Fibroblast of lung (primary cell): Measurements from ENCODE around the gene BGN. TPM values are rescaled to one million over a fixed set of nuclear protein-coding genes. Genes with fewer than 3 reads are reported as not detected.

Source experiments
- DNase-seq, 2 donors: peaks; one replicate each; pipeline versions ENCODE4 v3.0.0 to v3.0.0-alpha.2; 2010; ENCODE audit warnings: low read depth in 2 of 2
- H2AFZ ChIP-seq: 2 replicates; pipeline ENCODE4 v1.5.1; 2012; ENCODE audit warnings: low read length, control low read depth, inconsistent platforms
- H3K27ac ChIP-seq: 2 replicates; pipeline ENCODE4 v1.5.1; 2011; ENCODE audit warnings: low read length, control low read depth; ENCODE audit not compliant: insufficient read depth
- H3K27me3 ChIP-seq: 2 replicates; pipeline ENCODE4 v1.5.1; 2011; ENCODE audit warnings: mild to moderate bottlenecking, low read length; ENCODE audit not compliant: control insufficient read depth, insufficient read depth
- H3K36me3 ChIP-seq: 2 replicates; pipeline ENCODE4 v1.5.1; 2011; ENCODE audit warnings: low read length; ENCODE audit not compliant: control insufficient read depth, insufficient read depth
- H3K4me1 ChIP-seq: 2 replicates; pipeline ENCODE4 v1.5.1; 2011; ENCODE audit warnings: low read length; ENCODE audit not compliant: control insufficient read depth, insufficient read depth; ENCODE audit errors: extremely low read depth
- H3K4me2 ChIP-seq: 2 replicates; pipeline ENCODE4 v1.5.1; 2011; ENCODE audit warnings: low read length, control low read depth; ENCODE audit not compliant: insufficient read depth; ENCODE audit errors: extremely low read depth
- H3K4me3 ChIP-seq, 4 experiments: fragments of 200-600 bp in 1 of 4; sonication (generic) in 1 of 4; replicated peaks in 1 of 4; 2 replicates each; pipeline ENCODE4 v1.5.1; 2011 to 2016; ENCODE audit warnings: low read length in 4 of 4, low read depth in 3 of 4, mild to moderate bottlenecking in 3 of 4, control low read depth in 2 of 4, inconsistent platforms in 1 of 4, mixed read lengths in 1 of 4; ENCODE audit not compliant: insufficient read depth in 1 of 4; ENCODE audit errors: control extremely low read depth in 1 of 4
- H3K79me2 ChIP-seq: 2 replicates; pipeline ENCODE4 v1.5.1; 2012; ENCODE audit warnings: mild to moderate bottlenecking, low read length, inconsistent platforms; ENCODE audit not compliant: control insufficient read depth, insufficient read depth
- H3K9ac ChIP-seq: 2 replicates; pipeline ENCODE4 v1.5.1; 2011; ENCODE audit warnings: mild to moderate bottlenecking, low read length, control low read depth; ENCODE audit not compliant: insufficient read depth
- H3K9me3 ChIP-seq: 2 replicates; pipeline ENCODE4 v1.5.1; 2012; ENCODE audit warnings: low read depth, low read length; ENCODE audit not compliant: control insufficient read depth, insufficient read depth
- H4K20me1 ChIP-seq: 2 replicates; pipeline ENCODE4 v1.5.1; 2011; ENCODE audit warnings: low read length; ENCODE audit not compliant: control insufficient read depth, insufficient read depth; ENCODE audit errors: extremely low read depth
- EZH2 ChIP-seq: IDR thresholded peaks from 2 replicates; pipeline ENCODE4 v1.5.1; 2012; ENCODE audit warnings: low read length, control low read depth, mild to moderate bottlenecking; ENCODE audit errors: missing control alignments
- polyA plus RNA-seq, 2 donors: library from polyadenylated mRNA; depleted of rRNA in 1 of 2; stranded (reverse) in 1 of 2; unstranded in 1 of 2; fragments of >200 nt; gene quantifications; 2 replicates each; pipeline ENCODE4 v1.2.1, GENCODE V29; 2011 to 2012; ENCODE audit warnings: missing spikeins in 1 of 2
- total RNA-seq: library from RNA; depleted of rRNA; stranded (reverse); fragments of >200 nt; gene quantifications from 2 replicates; pipeline ENCODE4 v1.2.1, GENCODE V29; 2014
- TF ChIP-seq, protein P1 (sequence below), 2 donors: IDR thresholded peaks in 1 of 2; conservative IDR thresholded peaks in 1 of 2; 1 replicate in 1 of 2; 2 replicates in 1 of 2; pipeline ENCODE4 v1.5.1; 2011 to 2012; ENCODE audit warnings: low read length in 2 of 2, control low read depth in 1 of 2, inconsistent platforms in 1 of 2, low read depth in 1 of 2, mild to moderate bottlenecking in 1 of 2

BGN gene
- total and polyA plus RNA-seq, 2 donors (not counting 1 experiment from before 2014, with no cell fraction given), result 10.1 to 61.7 TPM

DNA sequence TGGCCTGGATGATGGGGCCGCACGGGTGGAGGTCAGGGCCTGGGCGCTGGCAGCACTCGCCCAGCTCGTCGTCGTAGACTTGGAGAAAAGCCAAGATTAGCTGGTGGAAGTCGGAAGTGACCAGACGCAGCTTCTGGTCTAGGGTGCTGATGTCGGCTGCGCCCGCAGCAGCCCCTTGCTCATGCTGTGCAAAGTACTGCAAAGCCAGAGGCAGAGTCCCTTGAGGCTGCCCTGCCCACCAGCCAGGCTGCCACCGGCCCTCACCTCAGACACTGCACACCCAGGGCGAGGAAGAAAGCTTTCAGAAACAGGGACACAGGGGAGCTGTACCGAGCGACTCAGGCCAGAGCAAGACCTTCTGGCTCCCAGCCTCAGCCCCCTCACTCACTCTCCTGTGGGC lies 39.2 kb upstream of the BGN start:
- no peak overlapping the region for H3K9ac ChIP-seq
- no peak for DNase-seq
- H3K4me2 ChIP-seq, result no peak overlapping the region
- H4K20me1 ChIP-seq, result no peaks in the 10 kb centered on the region
- no peaks in the 10 kb centered on the region for H3K4me1 ChIP-seq
- no peak for TF ChIP-seq EZH2
- TF ChIP-seq, protein P1, sequence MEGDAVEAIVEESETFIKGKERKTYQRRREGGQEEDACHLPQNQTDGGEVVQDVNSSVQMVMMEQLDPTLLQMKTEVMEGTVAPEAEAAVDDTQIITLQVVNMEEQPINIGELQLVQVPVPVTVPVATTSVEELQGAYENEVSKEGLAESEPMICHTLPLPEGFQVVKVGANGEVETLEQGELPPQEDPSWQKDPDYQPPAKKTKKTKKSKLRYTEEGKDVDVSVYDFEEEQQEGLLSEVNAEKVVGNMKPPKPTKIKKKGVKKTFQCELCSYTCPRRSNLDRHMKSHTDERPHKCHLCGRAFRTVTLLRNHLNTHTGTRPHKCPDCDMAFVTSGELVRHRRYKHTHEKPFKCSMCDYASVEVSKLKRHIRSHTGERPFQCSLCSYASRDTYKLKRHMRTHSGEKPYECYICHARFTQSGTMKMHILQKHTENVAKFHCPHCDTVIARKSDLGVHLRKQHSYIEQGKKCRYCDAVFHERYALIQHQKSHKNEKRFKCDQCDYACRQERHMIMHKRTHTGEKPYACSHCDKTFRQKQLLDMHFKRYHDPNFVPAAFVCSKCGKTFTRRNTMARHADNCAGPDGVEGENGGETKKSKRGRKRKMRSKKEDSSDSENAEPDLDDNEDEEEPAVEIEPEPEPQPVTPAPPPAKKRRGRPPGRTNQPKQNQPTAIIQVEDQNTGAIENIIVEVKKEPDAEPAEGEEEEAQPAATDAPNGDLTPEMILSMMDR (conservative IDR thresholded peaks at IDR 0.05 in 1 of 2, IDR thresholded peaks at IDR 0.05 in 1 of 2; ENCODE audit: low read depth in 1 of 2, low read length in 2 of 2), result no peak
- no peak overlapping the region for H2AFZ ChIP-seq
- H3K36me3 ChIP-seq, result no peaks in the 10 kb centered on the region
- H3K4me3 ChIP-seq, result no peak overlapping the region
- H3K9me3 ChIP-seq, result no peaks in the 10 kb centered on the region
- no peaks in the 10 kb centered on the region for H3K27me3 ChIP-seq
- H3K79me2 ChIP-seq, result no peaks in the 10 kb centered on the region
- H3K27ac ChIP-seq, result no peak overlapping the region

DNA sequence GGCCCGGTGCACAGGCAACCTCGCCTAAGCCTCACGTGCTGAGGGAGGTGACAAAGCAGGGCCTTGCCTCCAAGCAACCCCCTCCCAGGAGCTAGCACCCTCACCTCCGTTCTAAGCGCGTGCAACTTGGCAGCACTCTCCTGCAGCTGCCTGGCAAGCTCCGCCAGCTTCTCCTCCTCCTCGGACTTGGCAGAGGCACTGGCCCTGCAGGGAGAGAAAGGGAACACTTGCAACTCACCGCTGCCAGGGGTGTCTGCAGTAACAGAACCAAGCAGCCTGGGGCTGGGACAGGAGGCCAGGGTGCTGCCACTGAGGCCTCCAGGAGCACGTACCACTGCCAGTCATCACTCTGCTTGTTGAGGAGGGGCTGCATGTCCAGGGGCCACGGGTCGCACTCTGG lies 38.6 kb upstream of the BGN start:
- no peak overlapping the region for H3K4me3 ChIP-seq
- DNase-seq, result no peak
- H2AFZ ChIP-seq, result no peak overlapping the region
- H3K27me3 ChIP-seq, result no peaks in the 10 kb centered on the region
- no peaks in the 10 kb centered on the region for H4K20me1 ChIP-seq
- no peak overlapping the region for H3K9ac ChIP-seq
- no peaks in the 10 kb centered on the region for H3K4me1 ChIP-seq
- H3K36me3 ChIP-seq, result no peaks in the 10 kb centered on the region
- no peaks in the 10 kb centered on the region for H3K79me2 ChIP-seq
- H3K9me3 ChIP-seq, result no peaks in the 10 kb centered on the region
- TF ChIP-seq, protein P1 (conservative IDR thresholded peaks at IDR 0.05 in 1 of 2, IDR thresholded peaks at IDR 0.05 in 1 of 2; ENCODE audit: low read depth in 1 of 2, low read length in 2 of 2), result no peak
- TF ChIP-seq EZH2, result no peak
- no peak overlapping the region for H3K4me2 ChIP-seq
- H3K27ac ChIP-seq, result no peak overlapping the region

DNA sequence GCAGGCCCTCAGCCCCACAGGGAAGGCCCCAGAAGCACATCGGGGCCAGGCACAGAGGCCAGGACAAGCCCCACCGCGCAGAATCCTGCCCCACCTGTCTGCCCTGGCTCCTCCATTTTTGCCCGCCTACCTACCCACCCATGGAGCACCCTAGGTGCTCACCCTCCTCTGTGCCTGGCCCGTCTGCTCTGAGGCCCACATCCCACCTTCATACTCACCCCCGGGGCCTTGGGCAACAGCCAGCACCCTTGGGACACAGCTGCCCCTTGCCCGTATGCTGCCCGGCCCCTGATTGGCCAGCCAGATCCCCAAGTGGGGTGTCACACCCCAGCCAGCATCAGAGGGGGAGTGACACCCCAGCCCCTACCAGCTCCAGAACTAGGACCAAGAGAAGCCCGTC lies 38.1 kb upstream of the BGN start:
- Histone ChIP-seq H3K79me2 (no peaks in the 10 kb centered on the region), H3K27me3 (no peaks in the 10 kb centered on the region), H3K4me3 (no peak overlapping the region), H2AFZ (no peak overlapping the region), H3K27ac (no peak overlapping the region), H3K4me1 (no peaks in the 10 kb centered on the region), H3K9me3 (no peaks in the 10 kb centered on the region), H3K4me2 (no peak overlapping the region), H4K20me1 (no peaks in the 10 kb centered on the region), H3K36me3 (no peaks in the 10 kb centered on the region), H3K9ac (no peak overlapping the region)
- DNase-seq, result no peak
- no peak for TF ChIP-seq EZH2
- TF ChIP-seq, protein P1 (conservative IDR thresholded peaks at IDR 0.05 in 1 of 2, IDR thresholded peaks at IDR 0.05 in 1 of 2; ENCODE audit: low read depth in 1 of 2, low read length in 2 of 2), result no peak
